Transverse colon (tissue), 4 donors: ENCODE results near the gene KCTD16.

Experiments
- EP300 ChIP-seq: sonication (generic); formaldehyde crosslinking; IDR thresholded peaks from one replicate; pipeline ENCODE4 v1.6.1; 2017; ENCODE audit warnings: antibody characterized with exemption, low read depth
- POLR2A ChIP-seq: fragments of 450-650 bp; IDR thresholded peaks from one replicate; pipeline ENCODE4 v1.6.1; 2016; ENCODE audit warnings: antibody characterized with exemption, mild to moderate bottlenecking, moderate library complexity
- POLR2AphosphoS5 ChIP-seq, 3 donors: sonication (generic); formaldehyde crosslinking; IDR thresholded peaks; one replicate each; pipeline ENCODE4 v1.6.1; 2016; ENCODE audit warnings: antibody characterized with exemption in 3 of 3
- TF ChIP-seq, protein P1 (sequence below), 5 experiments: fragments of 200-600 bp in 3 of 5; fragments of 450-650 bp in 2 of 5; sonication (generic) in 3 of 5; IDR thresholded peaks; 1 replicate in 2 of 5; 2 replicates in 3 of 5; pipeline ENCODE4 v1.5.1; 2016 to 2017; ENCODE audit warnings: antibody characterized with exemption in 5 of 5, inconsistent platforms in 3 of 5, mild to moderate bottlenecking in 2 of 5, moderate library complexity in 1 of 5

GRCh38 chr5:144356489-144356888, 185.8 kb downstream of the KCTD16 start:
- TF ChIP-seq, protein P1, sequence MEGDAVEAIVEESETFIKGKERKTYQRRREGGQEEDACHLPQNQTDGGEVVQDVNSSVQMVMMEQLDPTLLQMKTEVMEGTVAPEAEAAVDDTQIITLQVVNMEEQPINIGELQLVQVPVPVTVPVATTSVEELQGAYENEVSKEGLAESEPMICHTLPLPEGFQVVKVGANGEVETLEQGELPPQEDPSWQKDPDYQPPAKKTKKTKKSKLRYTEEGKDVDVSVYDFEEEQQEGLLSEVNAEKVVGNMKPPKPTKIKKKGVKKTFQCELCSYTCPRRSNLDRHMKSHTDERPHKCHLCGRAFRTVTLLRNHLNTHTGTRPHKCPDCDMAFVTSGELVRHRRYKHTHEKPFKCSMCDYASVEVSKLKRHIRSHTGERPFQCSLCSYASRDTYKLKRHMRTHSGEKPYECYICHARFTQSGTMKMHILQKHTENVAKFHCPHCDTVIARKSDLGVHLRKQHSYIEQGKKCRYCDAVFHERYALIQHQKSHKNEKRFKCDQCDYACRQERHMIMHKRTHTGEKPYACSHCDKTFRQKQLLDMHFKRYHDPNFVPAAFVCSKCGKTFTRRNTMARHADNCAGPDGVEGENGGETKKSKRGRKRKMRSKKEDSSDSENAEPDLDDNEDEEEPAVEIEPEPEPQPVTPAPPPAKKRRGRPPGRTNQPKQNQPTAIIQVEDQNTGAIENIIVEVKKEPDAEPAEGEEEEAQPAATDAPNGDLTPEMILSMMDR (IDR thresholded peaks at IDR 0.05) = no peak
- TF ChIP-seq POLR2AphosphoS5 (IDR thresholded peaks at IDR 0.05) (no peak), POLR2A (no peak), EP300 (no peak)
